T-helper 17 cell (primary cell): ENCODE results near the gene IQSEC3. TPM values are rescaled to one million over a fixed set of nuclear protein-coding genes. Genes with fewer than 3 reads are reported as not detected.

Experiments used
- ATAC-seq: fragments of 150-1000 bp; cut with Tn5 transposase; 2 replicates; pipeline ENCODE4 v1.10.0; 2021; ENCODE audit warnings: mild to moderate bottlenecking, moderate library complexity
- DNase-seq, 3 donors: peaks; one replicate each; pipeline versions ENCODE4 v3.0.0 to v3.0.0-alpha.2; 2020 to 2021
- H3K9me3 ChIP-seq: one replicate; pipeline ENCODE4 v1.7.0; 2013; ENCODE audit warnings: low read length, mild to moderate bottlenecking; ENCODE audit not compliant: control insufficient read depth, poor library complexity, severe bottlenecking
- H3K27ac Mint-ChIP-seq: one replicate; pipeline ENCODE4 v1.8.0; 2022; ENCODE audit warnings: mild to moderate bottlenecking, moderate library complexity, mixed read lengths
- H3K27me3 Mint-ChIP-seq: one replicate; pipeline ENCODE4 v1.8.0; 2022; ENCODE audit warnings: mixed read lengths
- H3K36me3 Mint-ChIP-seq: one replicate; pipeline ENCODE4 v1.8.0; 2022; ENCODE audit warnings: low read depth, mixed read lengths
- H3K4me1 Mint-ChIP-seq: one replicate; pipeline ENCODE4 v1.8.0; 2022; ENCODE audit warnings: mild to moderate bottlenecking, mixed read lengths
- H3K4me3 Mint-ChIP-seq: one replicate; pipeline ENCODE4 v1.8.0; 2022; ENCODE audit warnings: mild to moderate bottlenecking, moderate library complexity, mixed read lengths
- total RNA-seq, 4 donors: library from RNA in 2 of 4; stranded (reverse) in 2 of 4; gene quantifications; one replicate each; pipeline ENCODE4 v1.2.3 and lab custom pipeline; 2022 to 2026

IQSEC3 gene
- total RNA-seq, 2 donors from 2014 or later = 0.29 to 0.60 TPM

DNA sequence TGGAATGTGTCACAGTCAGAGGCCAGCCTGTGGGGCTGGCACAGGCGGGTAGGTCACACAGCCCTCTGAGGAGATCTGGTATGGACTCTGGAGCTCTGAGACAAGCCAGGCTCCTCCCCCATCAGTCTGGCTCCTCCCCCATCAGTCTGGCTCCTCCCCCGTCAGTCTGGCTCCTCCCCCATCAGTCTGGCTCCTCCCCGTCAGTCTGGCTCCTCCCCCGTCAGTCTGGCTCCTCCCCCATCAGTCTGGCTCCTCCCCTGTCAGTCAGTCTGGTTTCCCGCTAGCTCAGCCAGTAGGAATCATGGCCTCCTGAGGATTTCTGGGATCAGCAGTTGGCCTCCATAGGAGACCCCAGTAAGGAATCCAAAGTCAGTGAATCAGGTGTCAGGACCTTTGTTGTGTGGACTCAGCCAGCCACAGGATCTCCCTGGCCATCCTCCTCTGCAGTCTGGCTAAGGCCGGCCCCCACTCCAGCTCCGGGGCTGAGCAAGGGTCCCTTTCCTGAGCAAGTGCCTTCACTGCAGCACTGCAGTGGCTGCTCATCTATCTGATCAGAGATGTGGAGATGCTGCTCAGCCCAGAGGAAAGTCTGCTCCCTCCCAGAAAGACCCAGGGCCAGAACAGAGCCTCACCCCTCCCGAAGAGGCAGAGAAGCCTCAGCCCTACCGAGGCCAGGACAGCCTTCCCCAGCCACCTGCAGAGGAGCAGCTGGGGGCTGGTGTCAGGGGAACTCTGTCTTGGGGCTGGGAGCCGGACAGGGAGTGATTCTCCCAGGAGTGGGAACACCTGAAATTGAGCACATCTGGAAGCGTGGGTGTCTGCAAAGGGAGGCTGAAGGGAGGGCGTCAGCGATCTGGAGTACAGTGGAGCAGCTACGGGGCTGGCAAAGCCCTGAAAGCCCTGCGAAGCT lies 35.7 kb downstream of the IQSEC3 start:
- ATAC-seq = no peak
- no peak overlapping the region for H3K27ac Mint-ChIP-seq
- no peak overlapping the region for H3K4me3 Mint-ChIP-seq

DNA sequence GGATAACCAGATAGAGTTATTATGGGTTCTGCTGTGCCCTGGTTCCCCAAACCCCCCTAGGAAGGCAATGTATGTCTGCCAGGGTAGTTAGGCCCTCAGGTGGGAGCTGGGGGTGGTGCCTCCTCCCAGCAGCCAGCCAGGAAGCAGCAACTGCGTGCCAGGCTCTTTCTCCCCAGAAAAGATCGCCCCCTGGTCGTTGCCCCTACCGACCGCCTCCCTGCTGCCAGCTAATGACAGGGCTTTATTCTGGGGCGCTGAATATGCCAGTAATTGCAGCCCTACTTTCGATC lies 36.3 kb downstream of the IQSEC3 start:
- peaks cover 52% of the 10 kb centered on the region for H3K27me3 Mint-ChIP-seq
- no peaks in the 10 kb centered on the region for H3K9me3 ChIP-seq
- H3K4me1 Mint-ChIP-seq = no peaks in the 10 kb centered on the region
- H3K4me3 Mint-ChIP-seq = no peak overlapping the region
- no peak overlapping the region for H3K27ac Mint-ChIP-seq
- ATAC-seq = no peak
- DNase-seq = no peak
- H3K36me3 Mint-ChIP-seq = no peaks in the 10 kb centered on the region

More for the DNA sequence above, 35.7 kb downstream of the IQSEC3 start:
- Mint-ChIP-seq H3K4me1 (no peaks in the 10 kb centered on the region), H3K36me3 (no peaks in the 10 kb centered on the region), H3K27me3 (peaks cover 58% of the 10 kb centered on the region)
- no peak for DNase-seq
- H3K9me3 ChIP-seq = no peaks in the 10 kb centered on the region

DNA sequence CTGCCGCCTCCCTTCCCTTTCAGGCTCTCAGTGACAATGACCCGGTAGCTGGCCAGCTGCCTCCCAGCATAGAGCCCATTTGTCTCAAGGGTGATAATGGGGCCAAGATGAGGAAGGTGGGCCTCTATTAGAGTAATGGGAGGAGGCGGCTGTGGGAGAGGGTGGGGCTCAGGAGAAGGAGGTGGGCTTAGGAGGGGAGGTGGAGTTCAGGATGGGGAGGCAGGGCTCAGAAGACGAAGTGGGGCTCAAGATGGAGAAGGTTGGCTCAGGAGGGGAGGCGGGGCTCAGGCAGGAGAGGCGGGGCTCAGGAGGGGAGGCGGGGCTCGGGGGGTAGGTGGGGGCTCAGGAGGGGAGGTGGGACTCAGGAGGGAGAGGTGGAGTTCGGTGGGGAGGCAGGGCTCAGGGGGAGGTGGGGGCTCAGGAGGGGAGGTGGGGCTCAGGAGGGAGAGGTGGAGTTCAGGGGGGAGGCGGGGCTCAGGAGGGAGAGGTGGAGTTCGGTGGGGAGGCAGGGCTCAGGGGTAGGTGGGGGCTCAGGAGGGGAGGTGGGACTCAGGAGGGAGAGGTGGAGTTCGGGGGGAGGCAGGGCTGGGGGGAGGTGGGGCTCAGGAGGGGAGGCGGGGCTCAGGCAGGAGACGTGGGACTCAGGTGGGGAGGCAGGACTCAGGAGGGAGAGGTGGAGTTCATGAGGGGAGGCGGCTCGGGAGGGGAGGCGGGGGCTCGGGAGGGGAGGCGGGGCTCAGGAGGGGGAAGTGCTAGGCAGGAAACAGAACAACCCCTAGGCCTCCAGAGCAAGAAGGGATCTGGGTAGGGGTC lies 36.8 kb downstream of the IQSEC3 start:
- no peak for ATAC-seq
- no peaks in the 10 kb centered on the region for H3K9me3 ChIP-seq
- no peaks in the 10 kb centered on the region for H3K4me1 Mint-ChIP-seq
- no peak overlapping the region for H3K4me3 Mint-ChIP-seq
- no peaks in the 10 kb centered on the region for H3K36me3 Mint-ChIP-seq
- H3K27me3 Mint-ChIP-seq = peaks cover 47% of the 10 kb centered on the region
- DNase-seq = no peak
- no peak overlapping the region for H3K27ac Mint-ChIP-seq

DNA sequence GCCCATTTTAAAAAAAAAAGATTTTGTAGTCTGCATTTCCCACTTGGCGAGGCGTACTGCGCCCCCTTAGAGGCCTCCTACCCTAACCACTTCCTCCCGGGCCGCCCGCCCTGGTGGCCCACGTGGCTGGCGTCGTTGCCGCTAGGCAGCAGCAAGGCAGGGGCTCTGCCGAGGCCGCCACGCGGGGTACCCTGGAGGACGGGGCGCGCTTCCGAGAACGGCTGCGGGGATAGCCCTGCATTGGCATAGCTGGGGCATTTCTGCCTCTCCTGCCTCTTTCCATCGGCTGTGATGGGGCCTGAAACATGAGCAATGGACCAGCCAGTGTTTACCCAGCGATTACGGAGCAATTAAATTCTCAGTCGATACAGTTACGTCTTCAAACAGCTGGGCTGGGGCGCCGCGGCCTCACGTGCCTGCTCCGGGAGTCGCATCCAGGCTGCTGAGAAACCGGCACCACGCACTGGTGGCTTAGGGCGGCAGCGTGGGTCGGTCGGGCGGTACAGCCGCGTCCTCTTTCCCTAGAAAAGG lies 38.0 kb downstream of the IQSEC3 start:
- ATAC-seq = no peak
- no peaks in the 10 kb centered on the region for H3K9me3 ChIP-seq
- Mint-ChIP-seq H3K27ac (no peak overlapping the region), H3K4me1 (peaks cover 2% of the 10 kb centered on the region), H3K36me3 (peaks cover 3% of the 10 kb centered on the region), H3K27me3 (peaks cover 42% of the 10 kb centered on the region), H3K4me3 (no peak overlapping the region)
- no peak for DNase-seq

DNA sequence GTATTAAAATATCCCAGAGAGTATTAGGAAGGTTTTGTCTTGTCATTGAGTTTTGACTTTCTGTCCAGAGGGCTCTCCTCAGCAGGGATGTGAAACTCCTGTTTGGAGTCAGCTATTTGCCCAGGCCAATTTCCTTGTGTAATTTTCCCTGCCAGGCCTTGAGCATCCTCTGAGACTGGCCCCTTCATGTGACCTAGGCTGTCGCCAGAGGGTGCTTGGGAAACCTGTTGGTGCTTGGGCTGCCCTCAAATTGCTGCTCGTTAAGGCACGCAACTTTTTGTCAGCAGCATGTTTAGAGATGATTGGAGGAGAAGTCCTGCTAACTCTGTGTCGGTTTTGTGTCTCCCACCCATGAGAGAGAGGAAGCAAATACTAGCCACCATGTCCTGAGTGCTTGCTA lies 39.1 kb downstream of the IQSEC3 start:
- DNase-seq (no peak), ATAC-seq (no peak)
- H3K36me3 Mint-ChIP-seq = peaks cover 5% of the 10 kb centered on the region
- no peaks in the 10 kb centered on the region for H3K9me3 ChIP-seq
- H3K27ac Mint-ChIP-seq = no peak overlapping the region
- peaks cover 42% of the 10 kb centered on the region for H3K27me3 Mint-ChIP-seq
- no peak overlapping the region for H3K4me3 Mint-ChIP-seq
- H3K4me1 Mint-ChIP-seq = peaks cover 7% of the 10 kb centered on the region

GRCh38 chr12:106118-106591 lies 39.6 kb downstream of the IQSEC3 start:
- no peak for DNase-seq
- no peak overlapping the region for H3K27ac Mint-ChIP-seq

GRCh38 chr12:108594-108993 lies 42.0 kb downstream of the IQSEC3 start:
- H3K9me3 ChIP-seq = no peaks in the 10 kb centered on the region
- peaks cover 54% of the 10 kb centered on the region for H3K27me3 Mint-ChIP-seq
- ATAC-seq (no peak), DNase-seq (no peak)
- no peak overlapping the region for H3K27ac Mint-ChIP-seq
- no peak overlapping the region for H3K4me3 Mint-ChIP-seq
- peaks cover 5% of the 10 kb centered on the region for H3K36me3 Mint-ChIP-seq
- H3K4me1 Mint-ChIP-seq = peaks cover 7% of the 10 kb centered on the region

More at GRCh38 chr12:106118-106591, 39.6 kb downstream of the IQSEC3 start:
- Mint-ChIP-seq H3K36me3 (peaks cover 5% of the 10 kb centered on the region), H3K4me3 (no peak overlapping the region), H3K4me1 (peaks cover 7% of the 10 kb centered on the region), H3K27me3 (peaks cover 42% of the 10 kb centered on the region)
- no peaks in the 10 kb centered on the region for H3K9me3 ChIP-seq
- ATAC-seq = no peak

GRCh38 chr12:109446-109845 lies 42.9 kb downstream of the IQSEC3 start:
- Mint-ChIP-seq H3K4me1 (peaks cover 7% of the 10 kb centered on the region), H3K27ac (no peak overlapping the region), H3K36me3 (peaks cover 5% of the 10 kb centered on the region), H3K27me3 (peaks cover 62% of the 10 kb centered on the region), H3K4me3 (no peak overlapping the region)
- DNase-seq (no peak), ATAC-seq (no peak)
- no peaks in the 10 kb centered on the region for H3K9me3 ChIP-seq

GRCh38 chr12:109872-110271 lies 43.3 kb downstream of the IQSEC3 start:
- Mint-ChIP-seq H3K27ac (no peak overlapping the region), H3K4me1 (peaks cover 7% of the 10 kb centered on the region), H3K27me3 (peaks cover 67% of the 10 kb centered on the region), H3K36me3 (peaks cover 5% of the 10 kb centered on the region), H3K4me3 (no peak overlapping the region)
- DNase-seq (no peak), ATAC-seq (no peak)
- H3K9me3 ChIP-seq = no peaks in the 10 kb centered on the region

DNA sequence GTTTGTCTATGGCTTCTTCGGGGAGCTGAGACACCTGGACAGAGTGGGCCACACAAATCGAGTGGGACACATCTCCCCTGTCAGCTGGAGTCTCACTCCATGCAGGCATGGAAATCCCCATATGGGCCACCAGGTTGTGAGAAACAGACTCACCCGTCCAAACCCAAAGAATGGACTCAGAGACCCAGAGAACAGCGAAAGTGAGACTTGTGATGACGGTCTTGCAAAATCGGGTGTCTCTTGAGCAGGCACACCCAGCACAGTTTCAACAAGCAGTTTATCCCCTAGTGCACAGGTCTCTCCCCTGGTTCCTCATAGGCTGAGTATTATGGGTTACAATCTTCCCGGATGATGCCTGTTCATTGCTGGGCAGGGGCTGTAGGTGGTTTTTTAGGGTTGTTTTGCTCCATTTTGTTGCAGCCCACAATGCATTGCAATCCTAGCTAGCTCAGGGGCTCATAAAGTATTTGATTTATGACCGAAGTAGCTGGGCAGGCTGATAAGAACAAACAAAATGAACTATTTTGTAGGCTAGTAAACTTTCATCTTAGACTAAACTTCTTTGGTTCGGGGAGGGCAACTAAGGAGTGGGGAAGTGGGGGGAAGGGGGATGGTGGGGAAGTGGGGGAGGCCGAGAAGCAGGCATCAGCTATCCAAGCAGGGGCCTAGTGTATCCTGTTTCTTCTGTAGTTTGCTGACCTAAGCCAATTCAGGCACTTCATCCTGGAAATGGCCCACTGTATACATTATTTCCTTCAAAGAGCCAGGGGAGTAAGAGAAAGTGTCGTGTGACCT lies 45.3 kb downstream of the IQSEC3 start:
- no peaks in the 10 kb centered on the region for H3K9me3 ChIP-seq
- no peak for ATAC-seq
- Mint-ChIP-seq H3K36me3 (peaks cover 5% of the 10 kb centered on the region), H3K4me1 (peaks cover 7% of the 10 kb centered on the region), H3K4me3 (no peak overlapping the region), H3K27ac (no peak overlapping the region), H3K27me3 (peaks cover 70% of the 10 kb centered on the region)
- no peak for DNase-seq

GRCh38 chr12:113347-113746 lies 46.8 kb downstream of the IQSEC3 start:
- peaks cover 5% of the 10 kb centered on the region for H3K36me3 Mint-ChIP-seq
- peaks cover 7% of the 10 kb centered on the region for H3K4me1 Mint-ChIP-seq
- ATAC-seq = no peak
- H3K27me3 Mint-ChIP-seq = peaks cover 84% of the 10 kb centered on the region
- no peak overlapping the region for H3K27ac Mint-ChIP-seq
- no peak overlapping the region for H3K4me3 Mint-ChIP-seq
- no peaks in the 10 kb centered on the region for H3K9me3 ChIP-seq
- no peak for DNase-seq

GRCh38 chr12:114626-115211 lies 48.2 kb downstream of the IQSEC3 start:
- H3K4me3 Mint-ChIP-seq = no peak overlapping the region
- no peaks in the 10 kb centered on the region for H3K9me3 ChIP-seq
- H3K27me3 Mint-ChIP-seq = peaks cover 88% of the 10 kb centered on the region
- no peak overlapping the region for H3K27ac Mint-ChIP-seq
- peaks cover 4% of the 10 kb centered on the region for H3K4me1 Mint-ChIP-seq
- ATAC-seq = no peak
- DNase-seq = no peak
- peaks cover under 1% of the 10 kb centered on the region for H3K36me3 Mint-ChIP-seq
